ENCODE results near the gene ITSN2. TPM values are rescaled to one million over a fixed set of nuclear protein-coding genes. Genes with fewer than 3 reads are reported as not detected.
"Not testable (repeated sequence)": the region's sequence is repeated elsewhere in the genome, so short reads cannot be mapped to it uniquely, and the experiment has no call there.

Gene ITSN2
- 32.0 and 42.5 TPM in 2 replicates for total RNA-seq

GRCh38 chr2:24360050-24360962, at the start of gene ITSN2:
ITSN2 (minus strand) TSS chr2:24360536; CDS start chr2:24328082, 32,454 bp downstream.
- peak; percentile 28 to 80 for DNase-seq (ENCODE audit: low read depth in 2 of 2)

GRCh38 chr2:24409171-24409570, 48.8 kb upstream of the ITSN2 start:
- DNase-seq (ENCODE audit: low read depth in 2 of 2) = no peak

GRCh38 chr2:24408704-24409103, 48.4 kb upstream of the ITSN2 start:
- DNase-seq (ENCODE audit: low read depth in 2 of 2) = not testable (repeated sequence)

- no peak for DNase-seq (ENCODE audit: low read depth in 2 of 2)
Measured at GRCh38 chr2:24404491-24404921, 44.2 kb upstream of the ITSN2 start.

- DNase-seq (ENCODE audit: low read depth in 2 of 2) = no peak
Measured at GRCh38 chr2:24403832-24404212, 43.5 kb upstream of the ITSN2 start.

GRCh38 chr2:24403168-24403831, 43.0 kb upstream of the ITSN2 start:
- DNase-seq (ENCODE audit: low read depth in 2 of 2) = no peak

GRCh38 chr2:24402242-24403097, 42.1 kb upstream of the ITSN2 start:
- no peak for DNase-seq (ENCODE audit: low read depth in 2 of 2)

GRCh38 chr2:24400207-24400907, 40.0 kb upstream of the ITSN2 start:
- DNase-seq (ENCODE audit: low read depth in 2 of 2) = no peak

GRCh38 chr2:24399434-24400206, 39.3 kb upstream of the ITSN2 start:
- DNase-seq (ENCODE audit: low read depth in 2 of 2) = no peak

- DNase-seq (ENCODE audit: low read depth in 2 of 2) = no peak
Measured at GRCh38 chr2:24394998-24395397, 34.7 kb upstream of the ITSN2 start.

GRCh38 chr2:24392542-24393059, 32.3 kb upstream of the ITSN2 start:
- DNase-seq (ENCODE audit: low read depth in 2 of 2) = no peak

GRCh38 chr2:24385366-24385765, 25.0 kb upstream of the ITSN2 start:
- no peak for DNase-seq (ENCODE audit: low read depth in 2 of 2)

- peak; percentile 38 to 72 for DNase-seq (ENCODE audit: low read depth in 2 of 2)
Measured at GRCh38 chr2:24382363-24383073, 22.2 kb upstream of the ITSN2 start.

- DNase-seq (ENCODE audit: low read depth in 2 of 2) = no peak
Measured at GRCh38 chr2:24380820-24381219, 20.5 kb upstream of the ITSN2 start.

GRCh38 chr2:24375349-24376087, 15.2 kb upstream of the ITSN2 start:
- no peak for DNase-seq (ENCODE audit: low read depth in 2 of 2)

GRCh38 chr2:24374301-24374700, 14.0 kb upstream of the ITSN2 start:
- no peak for DNase-seq (ENCODE audit: low read depth in 2 of 2)

- DNase-seq (ENCODE audit: low read depth in 2 of 2) = no peak
Measured at GRCh38 chr2:24372033-24372432, 11.7 kb upstream of the ITSN2 start.

GRCh38 chr2:24365826-24366225, 5.5 kb upstream of the ITSN2 start:
- DNase-seq (ENCODE audit: low read depth in 2 of 2) = peak in 1 of 2 donors; percentile 33

GRCh38 chr2:24365051-24365450, 4.7 kb upstream of the ITSN2 start:
- DNase-seq (ENCODE audit: low read depth in 2 of 2) = peak; percentile 81 to 96

All from dermis microvascular lymphatic vessel endothelial cell (primary cell).